Small intestine (tissue), 7 donors: ENCODE data around the gene HDGF. TPM values are rescaled to one million over a fixed set of nuclear protein-coding genes. Genes with fewer than 3 reads are reported as not detected.

ENCODE experiments used
- DNase-seq, 2 donors: peaks; one replicate each; pipeline versions ENCODE4 v3.0.0 to v3.0.0-alpha.2; 2013
- FAIRE-seq: peaks from 2 replicates; lab custom pipeline; 2012; peaks lifted over from hg19 to GRCh38; lab: Jason Lieb, UNC
- H3K27ac ChIP-seq, 3 donors: one replicate each; pipeline ENCODE4 v1.5.1; 2013; ENCODE audit warnings: low read length in 2 of 3, mild to moderate bottlenecking in 2 of 3, control low read depth in 1 of 3, inconsistent platforms in 1 of 3, low read depth in 1 of 3, moderate library complexity in 1 of 3
- H3K27me3 ChIP-seq, 3 donors: one replicate each; pipeline ENCODE4 v1.6.1; 2013; ENCODE audit warnings: low read length in 3 of 3, inconsistent platforms in 1 of 3; ENCODE audit not compliant: control insufficient read depth in 3 of 3, insufficient read depth in 3 of 3
- H3K36me3 ChIP-seq, 3 donors: one replicate each; pipeline ENCODE4 v1.6.1; 2013; ENCODE audit warnings: low read length in 3 of 3, inconsistent platforms in 1 of 3, low read depth in 1 of 3, mild to moderate bottlenecking in 1 of 3, moderate library complexity in 1 of 3; ENCODE audit not compliant: control insufficient read depth in 3 of 3, insufficient read depth in 2 of 3
- H3K4me1 ChIP-seq, 3 donors: one replicate each; pipeline ENCODE4 v1.6.1; 2013; ENCODE audit warnings: low read length in 2 of 3, inconsistent platforms in 1 of 3, low read depth in 1 of 3, mild to moderate bottlenecking in 1 of 3, moderate library complexity in 1 of 3; ENCODE audit not compliant: control insufficient read depth in 3 of 3, insufficient read depth in 2 of 3
- H3K4me3 ChIP-seq, 3 donors: one replicate each; pipeline ENCODE4 v1.5.1; 2013; ENCODE audit warnings: low read length in 3 of 3, control low read depth in 1 of 3, inconsistent platforms in 1 of 3, low read depth in 1 of 3, mild to moderate bottlenecking in 1 of 3, moderate library complexity in 1 of 3
- H3K9me3 ChIP-seq, 2 donors: one replicate each; pipeline ENCODE4 v1.6.1; 2013; ENCODE audit warnings: low read depth in 1 of 2, low read length in 1 of 2; ENCODE audit not compliant: control insufficient read depth in 2 of 2, insufficient read depth in 1 of 2
- WGBS, 3 donors: extraction: QIAGEN DNeasy Blood & Tissue Kit; methylation state at CpG; one replicate each; pipeline ENCODE4 v1.1.7; 2013; 5-methylcytosine and 5-hydroxymethylcytosine counted together
- polyA plus RNA-seq, 4 donors: library from polyadenylated mRNA; stranded (reverse) in 3 of 4; unstranded in 1 of 4; fragments of 200-250 nt in 3 of 4; fragments of 120-200 nt in 1 of 4; gene quantifications; one replicate each; pipeline versions ENCODE4 v1.2.1 to v1.2.3, GENCODE V29; 2013
- donor health status: healthy with polysubstance abuse.
- donor health status: control.
- donor health status: control.
- donor health status: Bipolar disorder and iron deficiency.
- donor health status: healthy.

Gene HDGF
- polyA plus RNA-seq, 4 donors, result 244 to 308 (median 277) TPM

GRCh38 chr1:156751757-156752481 lies 444 bp upstream of the HDGF start:
- peak overlapping the region; percentile 17 to 92 (median 91) for H3K27ac ChIP-seq
- H3K27me3 ChIP-seq, result no peaks in the 10 kb centered on the region
- WGBS, 3 donors, result 0% methylated on average over 37 to 68 of the region's 68 CpGs
- no peaks in the 10 kb centered on the region for H3K9me3 ChIP-seq
- FAIRE-seq (no peak), DNase-seq (peak; percentile 97 to 98)
- H3K4me1 ChIP-seq, result peaks cover 8 to 40% (median 9%) of the 10 kb centered on the region in 3 donors
- peak overlapping the region; percentile 95 to 99 (median 97) for H3K4me3 ChIP-seq
- peaks cover 0 to 26% (median 0%) of the 10 kb centered on the region in 3 donors for H3K36me3 ChIP-seq

GRCh38 chr1:156750711-156751450 lies 594 bp downstream of the HDGF start:
- Histone ChIP-seq H3K9me3 (no peaks in the 10 kb centered on the region), H3K27ac (peak overlapping the region; percentile 96 to 98 (median 97)), H3K36me3 (peaks cover 0 to 32% (median 0%) of the 10 kb centered on the region in 3 donors), H3K4me1 (peaks cover 11 to 49% (median 18%) of the 10 kb centered on the region in 3 donors), H3K27me3 (no peaks in the 10 kb centered on the region), H3K4me3 (peak overlapping the region; percentile 71 to 99 (median 97))
- WGBS, 3 donors, result 0 to 1% (median 0%) methylated on average over 59 to 64 of the region's 64 CpGs
- no peak for FAIRE-seq
- DNase-seq, result peak; percentile 27 to 79

GRCh38 chr1:156750191-156750672 lies 1.2 kb downstream of the HDGF start:
- WGBS, 3 donors, result 0 to 2% (median 2%) methylated on average over 5 of the region's 5 CpGs
- FAIRE-seq (no peak), DNase-seq (peak; percentile 63 to 78)

GRCh38 chr1:156749419-156750118 lies 1.9 kb downstream of the HDGF start:
- no peak for FAIRE-seq
- Histone ChIP-seq H3K9me3 (no peaks in the 10 kb centered on the region), H3K4me3 (peak overlapping the region; percentile 71 to 99 (median 97)), H3K4me1 (peaks cover 12 to 62% (median 19%) of the 10 kb centered on the region in 3 donors), H3K27me3 (no peaks in the 10 kb centered on the region), H3K27ac (peak overlapping the region; percentile 96 to 98 (median 97)), H3K36me3 (peaks cover 4 to 42% (median 7%) of the 10 kb centered on the region in 3 donors)
- DNase-seq, result peak; percentile 89 to 98
- WGBS, 3 donors, result 1 to 20% (median 4%) methylated on average over 8 of the region's 8 CpGs

More at GRCh38 chr1:156750191-156750672, 1.2 kb downstream of the HDGF start:
- H3K27ac ChIP-seq, result peak overlapping the region; percentile 96 to 98 (median 97)
- no peaks in the 10 kb centered on the region for H3K9me3 ChIP-seq
- peaks cover 0 to 35% (median under 1%) of the 10 kb centered on the region in 3 donors for H3K36me3 ChIP-seq
- no peaks in the 10 kb centered on the region for H3K27me3 ChIP-seq
- peaks cover 12 to 55% (median 19%) of the 10 kb centered on the region in 3 donors for H3K4me1 ChIP-seq
- peak overlapping the region; percentile 71 to 99 (median 97) for H3K4me3 ChIP-seq

- H3K36me3 ChIP-seq, result peaks cover 8 to 49% (median 9%) of the 10 kb centered on the region in 3 donors
- H3K4me1 ChIP-seq, result peaks cover 12 to 62% (median 19%) of the 10 kb centered on the region in 3 donors
- peak overlapping the region; percentile 3 to 99 (median 71) for H3K4me3 ChIP-seq
- H3K27me3 ChIP-seq, result no peaks in the 10 kb centered on the region
- no peaks in the 10 kb centered on the region for H3K9me3 ChIP-seq
- 3 to 6% (median 4%) methylated on average over 9 of the region's 9 CpGs for WGBS, 3 donors
- FAIRE-seq (no peak), DNase-seq (peak; percentile 75 to 76)
- H3K27ac ChIP-seq, result peak overlapping the region; percentile 94 to 98 (median 96)
Observed at GRCh38 chr1:156748670-156749418, 2.6 kb downstream of the HDGF start.

GRCh38 chr1:156747742-156748669 lies 3.5 kb downstream of the HDGF start:
- no peaks in the 10 kb centered on the region for H3K9me3 ChIP-seq
- peaks cover 10 to 58% (median 15%) of the 10 kb centered on the region in 3 donors for H3K36me3 ChIP-seq
- peak overlapping the region; percentile 94 to 98 (median 96) for H3K27ac ChIP-seq
- FAIRE-seq, result no peak
- no peak for DNase-seq
- H3K4me1 ChIP-seq, result peaks cover 12 to 60% (median 18%) of the 10 kb centered on the region in 3 donors
- H3K27me3 ChIP-seq, result no peaks in the 10 kb centered on the region
- 3 to 7% (median 6%) methylated on average over 8 of the region's 8 CpGs for WGBS, 3 donors
- H3K4me3 ChIP-seq, result peak overlapping the region in 2 of 3 donors; percentile 71 to 99
